ENCODE measurements around the gene HMGXB3. TPM values are rescaled to one million over a fixed set of nuclear protein-coding genes. Genes with fewer than 3 reads are reported as not detected.

The HMGXB3 gene
- total RNA-seq, 2 experiments from 2014 or later: 35.1 to 44.0 TPM

DNA sequence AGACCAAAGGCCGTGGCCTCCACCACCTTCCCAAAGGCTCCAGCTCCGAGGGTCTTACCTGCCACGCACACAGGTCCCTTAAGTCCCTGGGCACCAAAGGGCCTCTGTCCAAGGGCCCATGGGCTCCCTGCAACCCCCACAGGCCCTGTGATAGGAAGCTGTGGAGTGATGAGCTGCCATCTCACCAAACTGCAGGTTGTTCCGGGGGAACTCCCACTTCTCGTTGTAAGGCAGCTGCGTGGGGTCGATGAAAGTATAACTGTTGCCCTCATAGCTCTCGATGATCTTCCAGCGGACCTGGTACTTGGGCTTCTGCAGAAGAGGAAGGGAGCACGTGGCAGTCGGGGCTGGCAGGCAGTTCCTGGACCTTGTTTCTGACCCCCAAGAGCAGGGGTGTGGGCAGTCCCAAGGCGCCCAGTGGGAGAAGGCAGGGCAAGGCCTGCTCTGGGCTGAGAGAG, 61.0 kb downstream of the HMGXB3 start:
- TF ChIP-seq, protein P1, sequence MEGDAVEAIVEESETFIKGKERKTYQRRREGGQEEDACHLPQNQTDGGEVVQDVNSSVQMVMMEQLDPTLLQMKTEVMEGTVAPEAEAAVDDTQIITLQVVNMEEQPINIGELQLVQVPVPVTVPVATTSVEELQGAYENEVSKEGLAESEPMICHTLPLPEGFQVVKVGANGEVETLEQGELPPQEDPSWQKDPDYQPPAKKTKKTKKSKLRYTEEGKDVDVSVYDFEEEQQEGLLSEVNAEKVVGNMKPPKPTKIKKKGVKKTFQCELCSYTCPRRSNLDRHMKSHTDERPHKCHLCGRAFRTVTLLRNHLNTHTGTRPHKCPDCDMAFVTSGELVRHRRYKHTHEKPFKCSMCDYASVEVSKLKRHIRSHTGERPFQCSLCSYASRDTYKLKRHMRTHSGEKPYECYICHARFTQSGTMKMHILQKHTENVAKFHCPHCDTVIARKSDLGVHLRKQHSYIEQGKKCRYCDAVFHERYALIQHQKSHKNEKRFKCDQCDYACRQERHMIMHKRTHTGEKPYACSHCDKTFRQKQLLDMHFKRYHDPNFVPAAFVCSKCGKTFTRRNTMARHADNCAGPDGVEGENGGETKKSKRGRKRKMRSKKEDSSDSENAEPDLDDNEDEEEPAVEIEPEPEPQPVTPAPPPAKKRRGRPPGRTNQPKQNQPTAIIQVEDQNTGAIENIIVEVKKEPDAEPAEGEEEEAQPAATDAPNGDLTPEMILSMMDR (conservative IDR thresholded peaks at IDR 0.05; ENCODE audit: low read length): no peak
- no peak for TF ChIP-seq EZH2phosphoT487 (IDR thresholded peaks at IDR 0.05; ENCODE audit: borderline replicate concordance, low read depth, low read length)
- Histone ChIP-seq H3K4me3 (ENCODE audit: low read depth, low read length, poor library complexity, severe bottlenecking) (no peak overlapping the region), H3K27ac (ENCODE audit: low read depth, low read length, poor library complexity, severe bottlenecking) (no peak overlapping the region), H2AFZ (ENCODE audit: low read length) (no peak overlapping the region), H3K36me3 (ENCODE audit: insufficient read depth, low read length) (no peaks in the 10 kb centered on the region), H3K9me2 (ENCODE audit: insufficient read depth, low read length) (no peaks in the 10 kb centered on the region), H4K20me1 (ENCODE audit: insufficient read depth, low read length) (no peaks in the 10 kb centered on the region), H3K4me2 (ENCODE audit: low read length) (no peak overlapping the region), H3K79me2 (ENCODE audit: insufficient read depth, low read depth, low read length) (no peaks in the 10 kb centered on the region), H3K9me3 (ENCODE audit: low read length) (no peaks in the 10 kb centered on the region), H3K4me1 (ENCODE audit: insufficient read depth, low read length, poor library complexity, severe bottlenecking) (no peaks in the 10 kb centered on the region)
- intact Hi-C loops (cut with micrococcal nuclease; ENCODE audit: unreplicated experiment): no loop called here
- no TSS peak for BruUV-seq (replicated peaks)
- ChIA-PET CTCF (ENCODE audit: unreplicated experiment) (interaction anchor here (0.9 kb wide), 1 partner anchor 13 kb away, joined by 6 read pairs; no protein-coding TSS in a partner anchor), POLR2A (interaction anchor here (0.7 kb wide), 1 partner anchor 146 kb away, joined by 3 read pairs; no protein-coding TSS in a partner anchor)
- no peak for DNase-seq (ENCODE audit: low spot score)

DNA sequence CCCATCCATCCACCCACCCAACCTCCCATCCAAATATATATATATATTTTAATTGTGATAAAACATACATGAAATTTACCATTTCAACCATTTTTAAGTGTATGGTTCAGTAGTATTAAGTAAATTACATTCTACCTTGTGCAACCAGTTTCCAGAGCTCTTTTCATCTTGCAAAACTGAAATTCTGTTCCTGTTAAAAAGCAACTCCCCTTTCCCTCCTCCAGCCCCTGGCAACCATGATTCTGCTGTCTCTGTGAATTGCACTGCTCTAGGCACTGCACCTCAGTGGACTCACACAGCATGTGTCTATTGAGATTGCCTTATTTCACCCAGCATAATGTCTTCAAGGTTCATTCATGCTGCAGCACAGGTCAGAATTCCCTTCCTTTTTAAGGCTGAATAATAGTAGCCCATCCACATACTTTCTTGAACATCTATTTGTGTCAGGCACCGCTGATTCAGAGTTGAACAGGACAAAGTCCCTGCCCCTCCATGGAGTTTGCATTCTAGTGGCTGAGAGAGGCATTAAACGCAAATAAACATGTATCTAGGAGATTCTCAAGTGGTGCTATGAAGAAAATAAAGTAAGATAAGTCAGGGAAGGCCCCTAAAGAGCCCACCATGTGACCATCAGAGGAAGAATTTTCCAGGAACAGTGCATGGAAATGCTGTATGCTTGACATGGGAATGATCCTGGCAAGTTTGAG, 61.8 kb downstream of the HMGXB3 start:
- Histone ChIP-seq H3K4me2 (ENCODE audit: low read length) (no peak overlapping the region), H3K4me1 (ENCODE audit: insufficient read depth, low read length, poor library complexity, severe bottlenecking) (no peaks in the 10 kb centered on the region), H4K20me1 (ENCODE audit: insufficient read depth, low read length) (no peaks in the 10 kb centered on the region), H2AFZ (ENCODE audit: low read length) (no peak overlapping the region), H3K79me2 (ENCODE audit: insufficient read depth, low read depth, low read length) (no peaks in the 10 kb centered on the region), H3K9me3 (ENCODE audit: low read length) (no peaks in the 10 kb centered on the region), H3K9me2 (ENCODE audit: insufficient read depth, low read length) (no peaks in the 10 kb centered on the region), H3K4me3 (ENCODE audit: low read depth, low read length, poor library complexity, severe bottlenecking) (no peak overlapping the region), H3K36me3 (ENCODE audit: insufficient read depth, low read length) (no peaks in the 10 kb centered on the region), H3K27ac (ENCODE audit: low read depth, low read length, poor library complexity, severe bottlenecking) (no peak overlapping the region)
- no TSS peak for BruUV-seq (replicated peaks)
- DNase-seq (ENCODE audit: low spot score): no peak
- TF ChIP-seq EZH2phosphoT487 (IDR thresholded peaks at IDR 0.05; ENCODE audit: borderline replicate concordance, low read depth, low read length): no peak
- TF ChIP-seq, protein P1 (conservative IDR thresholded peaks at IDR 0.05; ENCODE audit: low read length): no peak
- intact Hi-C loops (cut with micrococcal nuclease; ENCODE audit: unreplicated experiment): no loop called here
- ChIA-PET CTCF (ENCODE audit: unreplicated experiment) (no interaction called here), POLR2A (interaction anchor here (0.7 kb wide), 2 partner anchors 21 to 145 kb away, joined by 3 to 4 read pairs; no protein-coding TSS in a partner anchor)

DNA sequence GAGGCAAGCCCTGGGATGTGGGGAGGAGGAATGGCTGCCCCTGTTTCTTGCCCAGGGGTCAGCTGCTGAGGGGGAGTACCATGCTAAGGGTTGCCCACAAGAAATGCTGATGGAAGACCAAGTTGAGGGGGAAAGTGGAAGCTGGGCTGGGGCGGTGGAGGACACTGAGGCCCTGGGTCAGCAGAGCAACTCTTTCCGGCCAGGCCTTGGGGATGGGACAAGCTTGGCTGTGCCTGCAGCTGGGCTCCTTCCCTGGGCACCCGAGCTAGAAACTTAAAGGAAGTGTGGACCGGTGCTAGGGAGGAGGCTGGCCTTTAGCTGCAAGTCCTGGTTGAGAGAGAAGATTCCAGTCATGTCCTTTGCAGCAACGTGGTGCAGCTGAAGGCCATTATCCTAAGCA, 63.1 kb downstream of the HMGXB3 start:
- Histone ChIP-seq H3K9me2 (ENCODE audit: insufficient read depth, low read length) (no peaks in the 10 kb centered on the region), H2AFZ (ENCODE audit: low read length) (no peak overlapping the region), H3K36me3 (ENCODE audit: insufficient read depth, low read length) (no peaks in the 10 kb centered on the region), H4K20me1 (ENCODE audit: insufficient read depth, low read length) (no peaks in the 10 kb centered on the region), H3K9me3 (ENCODE audit: low read length) (no peaks in the 10 kb centered on the region), H3K27ac (ENCODE audit: low read depth, low read length, poor library complexity, severe bottlenecking) (no peak overlapping the region), H3K4me3 (ENCODE audit: low read depth, low read length, poor library complexity, severe bottlenecking) (no peak overlapping the region), H3K4me1 (ENCODE audit: insufficient read depth, low read length, poor library complexity, severe bottlenecking) (no peaks in the 10 kb centered on the region), H3K4me2 (ENCODE audit: low read length) (no peak overlapping the region), H3K79me2 (ENCODE audit: insufficient read depth, low read depth, low read length) (no peaks in the 10 kb centered on the region)
- TF ChIP-seq, protein P1 (conservative IDR thresholded peaks at IDR 0.05; ENCODE audit: low read length): no peak
- no peak for TF ChIP-seq EZH2phosphoT487 (IDR thresholded peaks at IDR 0.05; ENCODE audit: borderline replicate concordance, low read depth, low read length)
- CTCF ChIA-PET (ENCODE audit: unreplicated experiment): interaction anchor here (1.0 kb wide), 1 partner anchor 10 kb away, joined by 4 read pairs; no protein-coding TSS in a partner anchor
- no TSS peak for BruUV-seq (replicated peaks)
- DNase-seq (ENCODE audit: low spot score): no peak
- intact Hi-C loops (cut with micrococcal nuclease; ENCODE audit: unreplicated experiment): no loop called here
- POLR2A ChIA-PET: no interaction called here
